Stimulated activated naive CD8-positive, alpha-beta T cell treated with anti-CD3 and anti-CD28 coated beads, Interleukin-15, Interleukin-2, amounts not matched to agents 100 ng/mL and 50 ng/mL, for 24 hours (primary cell): ENCODE measurements around the gene RNMT.
"Not testable (repeated sequence)": the region's sequence is repeated elsewhere in the genome, so short reads cannot be mapped to it uniquely, and the experiment has no call there.

Experiments used
- H3K27ac Mint-ChIP-seq: one replicate; pipeline ENCODE4 v1.8.0; 2021; ENCODE audit warnings: mild to moderate bottlenecking, mixed read lengths
- H3K27me3 Mint-ChIP-seq: one replicate; pipeline ENCODE4 v1.8.0; 2021; ENCODE audit warnings: mixed read lengths
- H3K36me3 Mint-ChIP-seq: one replicate; pipeline ENCODE4 v1.8.0; 2021; ENCODE audit warnings: low read depth, mixed read lengths
- H3K4me1 Mint-ChIP-seq: one replicate; pipeline ENCODE4 v1.8.0; 2021; ENCODE audit warnings: low read depth, mixed read lengths
- H3K4me3 Mint-ChIP-seq: one replicate; pipeline ENCODE4 v1.8.0; 2021; ENCODE audit warnings: mild to moderate bottlenecking, mixed read lengths
- H3K9me3 Mint-ChIP-seq: one replicate; pipeline ENCODE4 v1.8.0; 2021; ENCODE audit warnings: mixed read lengths

Gene RNMT

DNA sequence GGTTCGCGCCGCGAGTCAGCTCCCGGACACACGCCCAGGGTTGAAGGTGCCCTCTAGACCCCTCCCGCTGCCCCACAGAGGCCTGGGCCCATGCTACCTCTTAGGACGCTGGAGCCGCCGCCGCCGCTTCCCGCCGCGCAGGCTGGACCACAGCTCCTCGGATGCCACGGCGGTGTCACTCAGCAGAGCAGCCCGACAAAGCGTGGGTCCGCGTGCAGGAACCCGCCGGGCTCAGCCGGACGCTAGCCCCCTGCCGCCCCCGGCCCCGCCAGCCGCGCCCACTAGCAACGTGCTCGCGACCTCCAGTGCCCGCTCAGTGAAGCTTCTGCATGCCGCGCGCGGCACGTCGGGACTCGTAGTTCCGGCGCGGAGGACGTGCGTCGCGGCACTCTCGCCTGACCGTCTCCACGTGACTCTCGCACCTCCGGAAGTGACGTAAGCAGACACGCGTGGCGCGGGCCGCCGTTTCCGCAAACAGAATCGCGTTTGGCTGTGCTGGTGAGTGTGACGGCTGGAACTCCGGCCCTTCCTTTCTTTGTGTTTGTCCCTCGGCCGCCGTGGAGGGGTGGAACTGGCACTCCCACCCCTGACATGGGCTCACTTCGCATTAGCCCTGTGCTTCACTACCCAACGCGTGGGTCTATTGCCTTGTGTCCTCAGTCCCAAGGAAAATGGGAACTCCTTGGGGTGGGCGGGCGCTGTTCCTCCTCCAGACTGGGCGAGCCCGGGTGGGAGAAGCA, at the start of gene RNMT, which contains the start of gene FAM210A:
Gene RNMT (plus strand): TSS at position 442 of the 740 bp plus-strand sequence. CDS start 4,845 bp downstream, outside the sequence.
Gene FAM210A (minus strand): TSS at position 327 of the 740 bp plus-strand sequence. CDS start 44,481 bp downstream, outside the sequence.
- Mint-ChIP-seq H3K4me3 (peak within 1 kb of the TSS; percentile 90), H3K27ac (peak within 1 kb of the TSS; percentile 88), H3K27me3 (no peaks in the 10 kb centered on the region), H3K36me3 (peaks cover 46% of the 10 kb centered on the region), H3K4me1 (peaks cover 62% of the 10 kb centered on the region), H3K9me3 (no peaks in the 10 kb centered on the region)

GRCh38 chr18:13677350-13677749, 49.1 kb upstream of the RNMT start:
- H3K27ac Mint-ChIP-seq, H3K4me3 Mint-ChIP-seq, H3K9me3 Mint-ChIP-seq, H3K27me3 Mint-ChIP-seq: not testable (repeated sequence)
- Mint-ChIP-seq H3K4me1 (peaks cover 15% of the 10 kb centered on the region), H3K36me3 (peaks cover 20% of the 10 kb centered on the region)

DNA sequence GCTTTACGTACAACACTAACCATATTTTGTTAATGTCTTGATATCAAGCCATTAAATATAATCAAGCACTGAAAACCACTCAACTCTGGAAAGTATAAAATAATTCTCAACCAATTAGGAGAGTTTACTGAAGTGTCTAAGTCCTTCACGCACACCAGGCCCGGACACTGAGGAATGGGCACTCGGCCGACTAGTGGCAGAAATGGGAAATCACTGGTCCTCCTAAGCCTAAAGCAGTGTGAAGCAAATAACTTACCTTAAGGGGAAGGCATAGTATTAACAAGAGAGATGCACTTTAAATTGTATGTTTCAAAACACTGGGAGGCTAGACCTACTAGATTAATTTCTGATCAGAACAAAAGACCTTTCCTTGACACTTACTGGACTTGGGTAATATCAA, 45.9 kb upstream of the RNMT start:
- Mint-ChIP-seq H3K27me3 (no peaks in the 10 kb centered on the region), H3K4me1 (peaks cover 19% of the 10 kb centered on the region), H3K36me3 (peaks cover 25% of the 10 kb centered on the region), H3K4me3 (no peak overlapping the region), H3K27ac (no peak overlapping the region), H3K9me3 (no peaks in the 10 kb centered on the region)

GRCh38 chr18:13681701-13682100, 44.8 kb upstream of the RNMT start:
- peaks cover 19% of the 10 kb centered on the region for H3K4me1 Mint-ChIP-seq
- no peaks in the 10 kb centered on the region for H3K27me3 Mint-ChIP-seq
- H3K4me3 Mint-ChIP-seq: no peak overlapping the region
- H3K27ac Mint-ChIP-seq: no peak overlapping the region
- H3K9me3 Mint-ChIP-seq: no peaks in the 10 kb centered on the region
- H3K36me3 Mint-ChIP-seq: peaks cover 20% of the 10 kb centered on the region

DNA sequence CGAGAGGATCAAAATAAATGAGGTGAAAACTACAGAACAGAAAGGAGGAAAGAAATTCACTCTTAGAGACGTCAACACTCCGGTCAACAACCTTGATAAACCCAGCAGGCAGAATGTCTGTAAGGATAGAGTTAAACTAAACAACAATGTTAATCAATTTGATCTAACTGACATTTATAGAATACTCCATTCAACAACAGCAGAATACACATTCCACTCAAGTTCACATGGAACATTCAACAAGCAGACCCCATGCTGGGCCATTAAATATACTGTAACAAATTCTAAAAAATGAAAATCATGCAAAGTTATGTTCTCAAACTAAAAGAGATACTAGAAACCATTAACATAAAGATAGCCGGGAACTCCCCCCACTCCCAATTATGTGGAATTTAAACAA, 41.9 kb upstream of the RNMT start:
- Mint-ChIP-seq H3K4me3 (no peak overlapping the region), H3K9me3 (no peaks in the 10 kb centered on the region), H3K4me1 (peaks cover 8% of the 10 kb centered on the region), H3K27ac (no peak overlapping the region), H3K36me3 (peaks cover 38% of the 10 kb centered on the region), H3K27me3 (no peaks in the 10 kb centered on the region)

- H3K36me3 Mint-ChIP-seq: peaks cover 34% of the 10 kb centered on the region
- no peaks in the 10 kb centered on the region for H3K27me3 Mint-ChIP-seq
- H3K9me3 Mint-ChIP-seq: peaks cover 12% of the 10 kb centered on the region
- no peak overlapping the region for H3K4me3 Mint-ChIP-seq
- H3K27ac Mint-ChIP-seq: no peak overlapping the region
- H3K4me1 Mint-ChIP-seq: peaks cover 13% of the 10 kb centered on the region
These were observed 38.0 kb upstream of the RNMT start for GRCh38 chr18:13688191-13689136.

GRCh38 chr18:13690060-13690459, 36.4 kb upstream of the RNMT start:
- Mint-ChIP-seq H3K4me1 (peaks cover 15% of the 10 kb centered on the region), H3K36me3 (peaks cover 40% of the 10 kb centered on the region), H3K9me3 (peaks cover 12% of the 10 kb centered on the region)
- not testable (repeated sequence) for H3K4me3 Mint-ChIP-seq, H3K27ac Mint-ChIP-seq, H3K27me3 Mint-ChIP-seq

DNA sequence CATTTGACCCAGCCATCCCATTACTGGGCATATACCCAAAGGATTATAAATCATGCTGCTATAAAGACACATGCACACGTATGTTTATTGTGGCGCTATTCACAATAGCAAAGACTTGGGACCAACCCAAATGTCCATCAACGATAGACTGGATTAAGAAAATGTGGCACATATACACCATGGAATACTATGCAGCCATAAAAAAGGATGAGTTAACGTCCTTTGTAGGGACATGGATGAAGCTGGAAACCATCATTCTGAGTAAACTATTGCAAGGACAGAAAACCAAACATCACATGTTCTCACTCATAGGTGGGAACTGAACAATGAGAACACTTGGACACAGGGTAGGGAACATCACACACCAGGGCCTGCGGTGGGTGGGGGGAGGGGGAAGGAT, 31.1 kb upstream of the RNMT start:
- not testable (repeated sequence) for H3K27ac Mint-ChIP-seq, H3K27me3 Mint-ChIP-seq, H3K4me3 Mint-ChIP-seq
- Mint-ChIP-seq H3K36me3 (peaks cover 47% of the 10 kb centered on the region), H3K9me3 (peaks cover 25% of the 10 kb centered on the region), H3K4me1 (peaks cover 18% of the 10 kb centered on the region)

- peaks cover 21% of the 10 kb centered on the region for H3K4me1 Mint-ChIP-seq
- no peaks in the 10 kb centered on the region for H3K27me3 Mint-ChIP-seq
- H3K27ac Mint-ChIP-seq: no peak overlapping the region
- H3K36me3 Mint-ChIP-seq: peaks cover 51% of the 10 kb centered on the region
- no peak overlapping the region for H3K4me3 Mint-ChIP-seq
- H3K9me3 Mint-ChIP-seq: peaks cover 30% of the 10 kb centered on the region
These were observed 29.5 kb upstream of the RNMT start for GRCh38 chr18:13696961-13697360.

- Mint-ChIP-seq H3K4me3 (no peak overlapping the region), H3K27me3 (no peaks in the 10 kb centered on the region), H3K27ac (no peak overlapping the region), H3K4me1 (peaks cover 10% of the 10 kb centered on the region), H3K36me3 (peaks cover 63% of the 10 kb centered on the region), H3K9me3 (peaks cover 34% of the 10 kb centered on the region)
These were observed 26.3 kb upstream of the RNMT start for GRCh38 chr18:13700153-13700552.

DNA sequence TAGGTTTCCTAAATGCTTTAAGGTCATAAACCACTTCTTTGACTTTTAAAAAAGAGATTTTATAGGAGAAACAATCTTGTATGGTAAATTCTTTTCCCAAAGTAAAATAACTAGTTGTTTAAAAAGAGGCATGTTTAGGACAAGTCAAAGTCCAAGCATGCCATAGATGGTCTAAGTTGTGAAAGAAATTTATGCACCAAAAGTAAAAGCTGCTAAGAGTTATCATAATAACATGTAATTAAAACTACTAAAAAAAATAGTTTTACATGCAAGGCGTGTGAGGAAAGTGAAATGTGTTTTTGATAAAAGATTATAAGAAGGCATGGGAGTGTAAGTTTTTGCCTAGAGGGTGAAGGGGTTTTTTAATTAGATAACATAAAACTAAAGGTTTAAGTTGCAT, 22.6 kb upstream of the RNMT start:
- Mint-ChIP-seq H3K4me1 (peaks cover 10% of the 10 kb centered on the region), H3K4me3 (no peak overlapping the region), H3K27ac (no peak overlapping the region), H3K36me3 (peaks cover 66% of the 10 kb centered on the region), H3K27me3 (no peaks in the 10 kb centered on the region), H3K9me3 (peaks cover 33% of the 10 kb centered on the region)

GRCh38 chr18:13710414-13710831, 16.1 kb upstream of the RNMT start:
- Mint-ChIP-seq H3K9me3 (peaks cover 8% of the 10 kb centered on the region), H3K4me1 (peaks cover 12% of the 10 kb centered on the region), H3K36me3 (peaks cover 44% of the 10 kb centered on the region)

DNA sequence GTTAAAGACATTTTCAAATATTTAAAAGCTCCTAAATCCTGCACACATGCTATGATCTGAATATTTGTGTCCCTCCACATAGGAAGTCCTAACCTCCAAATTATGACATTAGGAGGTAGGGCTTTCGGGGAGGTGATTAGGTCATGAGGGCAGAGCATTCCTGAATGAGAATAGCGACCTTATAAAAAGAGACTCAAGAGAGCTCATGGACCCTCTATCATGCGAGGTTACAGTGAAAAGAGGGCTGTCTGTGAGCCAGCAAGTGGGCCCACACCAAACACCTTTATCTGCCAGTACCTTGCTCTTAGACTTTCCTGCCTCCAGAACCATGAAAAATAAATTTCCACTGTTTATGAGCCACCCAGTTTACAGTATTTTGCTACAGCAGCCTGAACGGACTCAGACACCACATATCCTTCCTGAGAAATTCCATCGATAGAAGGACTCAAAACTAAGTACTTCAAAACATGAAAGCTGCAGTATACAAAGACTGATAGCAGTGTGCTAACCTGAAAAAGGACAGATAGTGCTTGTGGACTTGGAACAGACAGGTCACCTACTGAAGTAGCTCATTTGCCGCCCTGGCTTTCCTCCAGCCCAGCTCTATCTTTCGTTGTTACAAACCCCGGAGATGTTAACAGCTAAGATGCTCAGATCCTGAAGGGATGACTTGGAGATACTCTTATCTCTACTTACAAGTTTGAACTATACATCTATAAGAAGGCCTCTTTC, 13.9 kb upstream of the RNMT start:
- H3K4me3 Mint-ChIP-seq: no peak overlapping the region
- H3K27me3 Mint-ChIP-seq: no peaks in the 10 kb centered on the region
- H3K4me1 Mint-ChIP-seq: peaks cover 20% of the 10 kb centered on the region
- H3K9me3 Mint-ChIP-seq: peaks cover 5% of the 10 kb centered on the region
- no peak overlapping the region for H3K27ac Mint-ChIP-seq
- peaks cover 38% of the 10 kb centered on the region for H3K36me3 Mint-ChIP-seq

More at GRCh38 chr18:13710414-13710831, 16.1 kb upstream of the RNMT start:
- Mint-ChIP-seq H3K4me3 (no peak overlapping the region), H3K27me3 (no peaks in the 10 kb centered on the region), H3K27ac (no peak overlapping the region)

- Mint-ChIP-seq H3K36me3 (peaks cover 41% of the 10 kb centered on the region), H3K27ac (no peak overlapping the region), H3K4me3 (no peak overlapping the region)
These were observed 12.9 kb upstream of the RNMT start for GRCh38 chr18:13713455-13714055.

More at GRCh38 chr18:13713455-13714055, 12.9 kb upstream of the RNMT start:
- peaks cover 5% of the 10 kb centered on the region for H3K9me3 Mint-ChIP-seq
- peaks cover 27% of the 10 kb centered on the region for H3K4me1 Mint-ChIP-seq
- H3K27me3 Mint-ChIP-seq: no peaks in the 10 kb centered on the region
